ENCODE measurements around the gene FMO3.

The FMO3 gene

GRCh38 chr1:171119648-171120047, 28.9 kb downstream of the FMO3 start:
- H3K4me1 ChIP-seq (ENCODE audit: control insufficient read depth, low read depth, low read length) = no peaks in the 10 kb centered on the region
- no peak overlapping the region for H3K9ac ChIP-seq (ENCODE audit: low read length)
- H3K9me3 ChIP-seq (ENCODE audit: control insufficient read depth, low read depth, low read length) = no peaks in the 10 kb centered on the region
- H3K27ac ChIP-seq (ENCODE audit: low read length) = no peak overlapping the region
- no peaks in the 10 kb centered on the region for H3K36me3 ChIP-seq (ENCODE audit: control insufficient read depth, low read depth, low read length)
- no peaks in the 10 kb centered on the region for H3K27me3 ChIP-seq (ENCODE audit: control insufficient read depth, insufficient read depth, low read length)
- no peak overlapping the region for H3K4me3 ChIP-seq (ENCODE audit: low read length)

- Histone ChIP-seq H3K9me3 (ENCODE audit: control insufficient read depth, low read depth, low read length) (no peaks in the 10 kb centered on the region), H3K27ac (ENCODE audit: low read length) (no peak overlapping the region), H3K4me3 (ENCODE audit: low read length) (no peak overlapping the region), H3K4me1 (ENCODE audit: control insufficient read depth, low read depth, low read length) (no peaks in the 10 kb centered on the region), H3K36me3 (ENCODE audit: control insufficient read depth, low read depth, low read length) (no peaks in the 10 kb centered on the region), H3K27me3 (ENCODE audit: control insufficient read depth, insufficient read depth, low read length) (no peaks in the 10 kb centered on the region), H3K9ac (ENCODE audit: low read length) (no peak overlapping the region)
Observed at GRCh38 chr1:171122299-171122698, 31.6 kb downstream of the FMO3 start.

GRCh38 chr1:171122893-171123292, 32.2 kb downstream of the FMO3 start:
- Histone ChIP-seq H3K9me3 (ENCODE audit: control insufficient read depth, low read depth, low read length) (no peaks in the 10 kb centered on the region), H3K27ac (ENCODE audit: low read length) (no peak overlapping the region), H3K27me3 (ENCODE audit: control insufficient read depth, insufficient read depth, low read length) (no peaks in the 10 kb centered on the region), H3K4me1 (ENCODE audit: control insufficient read depth, low read depth, low read length) (no peaks in the 10 kb centered on the region), H3K36me3 (ENCODE audit: control insufficient read depth, low read depth, low read length) (no peaks in the 10 kb centered on the region), H3K4me3 (ENCODE audit: low read length) (no peak overlapping the region), H3K9ac (ENCODE audit: low read length) (no peak overlapping the region)

GRCh38 chr1:171126504-171126903, 35.8 kb downstream of the FMO3 start:
- no peak overlapping the region for H3K27ac ChIP-seq (ENCODE audit: low read length)
- H3K9me3 ChIP-seq (ENCODE audit: control insufficient read depth, low read depth, low read length) = no peaks in the 10 kb centered on the region
- H3K4me1 ChIP-seq (ENCODE audit: control insufficient read depth, low read depth, low read length) = no peaks in the 10 kb centered on the region
- no peak overlapping the region for H3K4me3 ChIP-seq (ENCODE audit: low read length)
- no peak overlapping the region for H3K9ac ChIP-seq (ENCODE audit: low read length)
- H3K27me3 ChIP-seq (ENCODE audit: control insufficient read depth, insufficient read depth, low read length) = no peaks in the 10 kb centered on the region
- H3K36me3 ChIP-seq (ENCODE audit: control insufficient read depth, low read depth, low read length) = no peaks in the 10 kb centered on the region

- no peaks in the 10 kb centered on the region for H3K9me3 ChIP-seq (ENCODE audit: control insufficient read depth, low read depth, low read length)
- H3K9ac ChIP-seq (ENCODE audit: low read length) = no peak overlapping the region
- H3K4me1 ChIP-seq (ENCODE audit: control insufficient read depth, low read depth, low read length) = no peaks in the 10 kb centered on the region
- no peak overlapping the region for H3K27ac ChIP-seq (ENCODE audit: low read length)
- H3K36me3 ChIP-seq (ENCODE audit: control insufficient read depth, low read depth, low read length) = no peaks in the 10 kb centered on the region
- H3K4me3 ChIP-seq (ENCODE audit: low read length) = no peak overlapping the region
- H3K27me3 ChIP-seq (ENCODE audit: control insufficient read depth, insufficient read depth, low read length) = no peaks in the 10 kb centered on the region
Observed at GRCh38 chr1:171127099-171127498, 36.4 kb downstream of the FMO3 start.

- no peaks in the 10 kb centered on the region for H3K4me1 ChIP-seq (ENCODE audit: control insufficient read depth, low read depth, low read length)
- no peak overlapping the region for H3K9ac ChIP-seq (ENCODE audit: low read length)
- H3K9me3 ChIP-seq (ENCODE audit: control insufficient read depth, low read depth, low read length) = no peaks in the 10 kb centered on the region
- no peaks in the 10 kb centered on the region for H3K27me3 ChIP-seq (ENCODE audit: control insufficient read depth, insufficient read depth, low read length)
- H3K27ac ChIP-seq (ENCODE audit: low read length) = no peak overlapping the region
- no peaks in the 10 kb centered on the region for H3K36me3 ChIP-seq (ENCODE audit: control insufficient read depth, low read depth, low read length)
- H3K4me3 ChIP-seq (ENCODE audit: low read length) = no peak overlapping the region
Observed at GRCh38 chr1:171127501-171127900, 36.8 kb downstream of the FMO3 start.

GRCh38 chr1:171128463-171128862, 37.8 kb downstream of the FMO3 start:
- Histone ChIP-seq H3K27me3 (ENCODE audit: control insufficient read depth, insufficient read depth, low read length) (no peaks in the 10 kb centered on the region), H3K27ac (ENCODE audit: low read length) (no peak overlapping the region), H3K9ac (ENCODE audit: low read length) (no peak overlapping the region), H3K4me3 (ENCODE audit: low read length) (no peak overlapping the region), H3K36me3 (ENCODE audit: control insufficient read depth, low read depth, low read length) (no peaks in the 10 kb centered on the region), H3K9me3 (ENCODE audit: control insufficient read depth, low read depth, low read length) (no peaks in the 10 kb centered on the region), H3K4me1 (ENCODE audit: control insufficient read depth, low read depth, low read length) (no peaks in the 10 kb centered on the region)

- Histone ChIP-seq H3K36me3 (ENCODE audit: control insufficient read depth, low read depth, low read length) (no peaks in the 10 kb centered on the region), H3K27me3 (ENCODE audit: control insufficient read depth, insufficient read depth, low read length) (no peaks in the 10 kb centered on the region), H3K4me1 (ENCODE audit: control insufficient read depth, low read depth, low read length) (no peaks in the 10 kb centered on the region), H3K9ac (ENCODE audit: low read length) (no peak overlapping the region), H3K9me3 (ENCODE audit: control insufficient read depth, low read depth, low read length) (no peaks in the 10 kb centered on the region), H3K27ac (ENCODE audit: low read length) (no peak overlapping the region), H3K4me3 (ENCODE audit: low read length) (no peak overlapping the region)
Observed at GRCh38 chr1:171134204-171134923, 43.7 kb downstream of the FMO3 start.

GRCh38 chr1:171137580-171137979, 46.9 kb downstream of the FMO3 start:
- Histone ChIP-seq H3K27ac (ENCODE audit: low read length) (no peak overlapping the region), H3K36me3 (ENCODE audit: control insufficient read depth, low read depth, low read length) (no peaks in the 10 kb centered on the region), H3K4me3 (ENCODE audit: low read length) (no peak overlapping the region), H3K27me3 (ENCODE audit: control insufficient read depth, insufficient read depth, low read length) (no peaks in the 10 kb centered on the region), H3K9me3 (ENCODE audit: control insufficient read depth, low read depth, low read length) (no peaks in the 10 kb centered on the region), H3K9ac (ENCODE audit: low read length) (no peak overlapping the region), H3K4me1 (ENCODE audit: control insufficient read depth, low read depth, low read length) (peaks cover under 1% of the 10 kb centered on the region)

GRCh38 chr1:171138980-171139379, 48.3 kb downstream of the FMO3 start:
- Histone ChIP-seq H3K9ac (ENCODE audit: low read length) (no peak overlapping the region), H3K4me1 (ENCODE audit: control insufficient read depth, low read depth, low read length) (peaks cover 3% of the 10 kb centered on the region), H3K27me3 (ENCODE audit: control insufficient read depth, insufficient read depth, low read length) (no peaks in the 10 kb centered on the region), H3K36me3 (ENCODE audit: control insufficient read depth, low read depth, low read length) (no peaks in the 10 kb centered on the region), H3K27ac (ENCODE audit: low read length) (no peak overlapping the region), H3K9me3 (ENCODE audit: control insufficient read depth, low read depth, low read length) (no peaks in the 10 kb centered on the region), H3K4me3 (ENCODE audit: low read length) (no peak overlapping the region)

GRCh38 chr1:171139890-171140289, 49.2 kb downstream of the FMO3 start:
- Histone ChIP-seq H3K9ac (ENCODE audit: low read length) (no peak overlapping the region), H3K4me3 (ENCODE audit: low read length) (no peak overlapping the region), H3K9me3 (ENCODE audit: control insufficient read depth, low read depth, low read length) (no peaks in the 10 kb centered on the region), H3K4me1 (ENCODE audit: control insufficient read depth, low read depth, low read length) (peaks cover 3% of the 10 kb centered on the region), H3K27ac (ENCODE audit: low read length) (no peak overlapping the region), H3K27me3 (ENCODE audit: control insufficient read depth, insufficient read depth, low read length) (no peaks in the 10 kb centered on the region), H3K36me3 (ENCODE audit: control insufficient read depth, low read depth, low read length) (no peaks in the 10 kb centered on the region)

- no peak overlapping the region for H3K4me3 ChIP-seq (ENCODE audit: low read length)
- H3K36me3 ChIP-seq (ENCODE audit: control insufficient read depth, low read depth, low read length) = no peaks in the 10 kb centered on the region
- no peak overlapping the region for H3K9ac ChIP-seq (ENCODE audit: low read length)
- peaks cover 3% of the 10 kb centered on the region for H3K4me1 ChIP-seq (ENCODE audit: control insufficient read depth, low read depth, low read length)
- no peaks in the 10 kb centered on the region for H3K9me3 ChIP-seq (ENCODE audit: control insufficient read depth, low read depth, low read length)
- H3K27ac ChIP-seq (ENCODE audit: low read length) = no peak overlapping the region
- no peaks in the 10 kb centered on the region for H3K27me3 ChIP-seq (ENCODE audit: control insufficient read depth, insufficient read depth, low read length)
Observed at GRCh38 chr1:171140401-171140800, 49.7 kb downstream of the FMO3 start.

All from iPS-18a (cell line).